ENCODE results near the gene ASPN.

DNA sequence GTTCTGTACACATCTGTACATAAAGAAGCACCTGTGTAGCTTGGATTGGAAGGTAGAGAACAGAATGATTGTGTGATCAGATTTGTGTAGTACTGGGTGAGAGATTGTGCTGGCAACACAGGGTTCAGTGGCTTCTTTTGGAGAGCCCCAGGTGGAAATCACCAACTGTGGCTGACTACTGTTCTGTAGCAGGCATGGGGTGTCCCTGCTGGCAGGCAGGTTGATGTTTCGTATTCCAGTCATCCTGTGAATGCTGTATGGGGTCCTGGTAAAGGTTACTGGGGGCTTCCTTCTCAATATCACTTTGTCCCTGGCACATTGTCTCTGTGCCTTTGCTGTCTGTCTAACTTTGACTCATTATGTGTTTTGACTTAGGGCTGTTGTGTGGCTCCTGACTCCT, 5.3 kb downstream of the ASPN start:
- TF ChIP-seq CTCF (conservative IDR thresholded peaks at IDR 0.05; ENCODE audit: low read depth in 2 of 2) (no peak), ZNF114 (CRISPR knock-in tag; IDR thresholded peaks at IDR 0.05) (no peak), POLR2AphosphoS5 (IDR thresholded peaks at IDR 0.05; ENCODE audit: low read depth) (no peak), CREB1 (CRISPR knock-in tag; IDR thresholded peaks at IDR 0.05; ENCODE audit: low read depth) (no peak), EZH2phosphoT487 (IDR thresholded peaks at IDR 0.05; ENCODE audit: unreplicated experiment) (no peak), EZH2 (IDR thresholded peaks at IDR 0.05; ENCODE audit: low read depth, unreplicated experiment) (no peak), JUNB (IDR thresholded peaks at IDR 0.05; ENCODE audit: unreplicated experiment) (no peak), ZNF331 (CRISPR knock-in tag; IDR thresholded peaks at IDR 0.05; ENCODE audit: low read depth) (no peak)

Data from GM23338 (cell line).